Hepatocyte (in vitro differentiated cells): ENCODE measurements around the gene F2R. TPM values are rescaled to one million over a fixed set of nuclear protein-coding genes. Genes with fewer than 3 reads are reported as not detected.

Experiments used
- DNase-seq: peaks from one replicate; pipeline ENCODE4 v3.0.0-alpha.2; 2016; ENCODE audit warnings: low spot score
- H2AFZ ChIP-seq: fragments of 200-600 bp; sonication (generic); 2 replicates; pipeline ENCODE4 v1.6.0; 2016; ENCODE audit warnings: antibody characterized with exemption, mild to moderate bottlenecking
- H3K27ac ChIP-seq: fragments of 200-600 bp; sonication (generic); 2 replicates; pipeline ENCODE4 v1.5.1; 2016; ENCODE audit warnings: mild to moderate bottlenecking
- H3K27me3 ChIP-seq: fragments of 200-600 bp; sonication (generic); 2 replicates; pipeline ENCODE4 v1.6.1; 2016
- H3K36me3 ChIP-seq: fragments of 200-600 bp; sonication (generic); replicated peaks from 2 replicates; pipeline ENCODE4 v1.5.1; 2016; ENCODE audit warnings: low read depth; ENCODE audit not compliant: insufficient read depth
- H3K4me1 ChIP-seq: fragments of 200-600 bp; sonication (generic); 2 replicates; pipeline ENCODE4 v1.5.1; 2016; ENCODE audit warnings: mild to moderate bottlenecking, moderate library complexity; ENCODE audit not compliant: insufficient read depth
- H3K4me2 ChIP-seq: fragments of 200-600 bp; sonication (generic); 2 replicates; pipeline ENCODE4 v1.6.0; 2016
- H3K4me3 ChIP-seq: fragments of 200-600 bp; sonication (generic); 2 replicates; pipeline ENCODE4 v1.5.1; 2016; ENCODE audit warnings: mild to moderate bottlenecking
- H3K79me2 ChIP-seq: fragments of 200-600 bp; sonication (generic); 2 replicates; pipeline ENCODE4 v1.6.0; 2017; ENCODE audit warnings: mild to moderate bottlenecking
- H3K9me2 ChIP-seq: fragments of 200-600 bp; sonication (generic); replicated peaks from 2 replicates; pipeline ENCODE4 v1.6.0; 2017; ENCODE audit warnings: mild to moderate bottlenecking; ENCODE audit not compliant: insufficient read depth
- H3K9me3 ChIP-seq: fragments of 200-600 bp; sonication (generic); 2 replicates; pipeline ENCODE4 v1.5.1; 2016; ENCODE audit warnings: low read depth, mild to moderate bottlenecking
- H4K20me1 ChIP-seq: fragments of 200-600 bp; sonication (generic); 2 replicates; pipeline ENCODE4 v1.6.0; 2016; ENCODE audit warnings: mild to moderate bottlenecking; ENCODE audit not compliant: insufficient read depth, poor library complexity, severe bottlenecking
- EZH2 ChIP-seq: fragments of 200-600 bp; sonication (generic); IDR thresholded peaks from 2 replicates; pipeline ENCODE4 v1.6.1; 2016; ENCODE audit warnings: antibody characterized with exemption, mild to moderate bottlenecking, borderline replicate concordance
- EZH2phosphoT487 ChIP-seq: fragments of 200-600 bp; sonication (generic); IDR thresholded peaks from one replicate; pipeline ENCODE4 v1.6.1; 2018; ENCODE audit warnings: antibody characterized with exemption, mild to moderate bottlenecking, low read depth, moderate library complexity; ENCODE audit not compliant: unreplicated experiment, severe bottlenecking
- WGBS: methylation state at CpG from one replicate; pipeline ENCODE4 v1.1.6; 2016; ENCODE audit warnings: low lambda C conversion rate; ENCODE audit errors: missing lambda C conversion rate; 5-methylcytosine and 5-hydroxymethylcytosine counted together
- polyA plus RNA-seq: library from polyadenylated mRNA; unstranded; fragments of >200 nt; fragmentation: Nextera tagmentation; extraction: Ambion mirVana; gene quantifications from 2 replicates; pipeline ENCODE4 v1.2.1, GENCODE V29; 2016
- small RNA-seq: library from RNA; depleted of rRNA; stranded (forward); fragments of <200 nt; gene quantifications from one replicate; pipeline ENCODE3, GENCODE V24; 2014
- total RNA-seq: library from RNA; depleted of rRNA; stranded (reverse); fragments of >200 nt; gene quantifications from 2 replicates; pipeline ENCODE4 v1.2.3, GENCODE V29; 2014
- TF ChIP-seq, protein P1 (sequence below): fragments of 200-600 bp; sonication (generic); IDR thresholded peaks from 2 replicates; pipeline ENCODE4 v1.5.1; 2016; ENCODE audit warnings: antibody characterized with exemption, mild to moderate bottlenecking; ENCODE audit not compliant: poor library complexity

The F2R gene
- total and polyA plus RNA-seq, 2 experiments from 2014 or later, result 27.1 to 48.1 TPM

GRCh38 chr5:76781775-76782174 lies 65.8 kb downstream of the F2R start:
- no peaks in the 10 kb centered on the region for H3K9me3 ChIP-seq
- 74% methylated on average over 10 of the region's 10 CpGs for WGBS
- H3K79me2 ChIP-seq, result no peaks in the 10 kb centered on the region
- H3K4me2 ChIP-seq, result no peak overlapping the region
- H4K20me1 ChIP-seq, result no peaks in the 10 kb centered on the region
- DNase-seq, result no peak
- H3K4me1 ChIP-seq, result peaks cover 13% of the 10 kb centered on the region
- no peak overlapping the region for H3K4me3 ChIP-seq
- H3K27ac ChIP-seq, result no peak overlapping the region
- H3K27me3 ChIP-seq, result no peaks in the 10 kb centered on the region
- no peaks in the 10 kb centered on the region for H3K36me3 ChIP-seq
- H2AFZ ChIP-seq, result no peak overlapping the region
- TF ChIP-seq EZH2phosphoT487 (no peak), EZH2 (no peak)
- TF ChIP-seq, protein P1, sequence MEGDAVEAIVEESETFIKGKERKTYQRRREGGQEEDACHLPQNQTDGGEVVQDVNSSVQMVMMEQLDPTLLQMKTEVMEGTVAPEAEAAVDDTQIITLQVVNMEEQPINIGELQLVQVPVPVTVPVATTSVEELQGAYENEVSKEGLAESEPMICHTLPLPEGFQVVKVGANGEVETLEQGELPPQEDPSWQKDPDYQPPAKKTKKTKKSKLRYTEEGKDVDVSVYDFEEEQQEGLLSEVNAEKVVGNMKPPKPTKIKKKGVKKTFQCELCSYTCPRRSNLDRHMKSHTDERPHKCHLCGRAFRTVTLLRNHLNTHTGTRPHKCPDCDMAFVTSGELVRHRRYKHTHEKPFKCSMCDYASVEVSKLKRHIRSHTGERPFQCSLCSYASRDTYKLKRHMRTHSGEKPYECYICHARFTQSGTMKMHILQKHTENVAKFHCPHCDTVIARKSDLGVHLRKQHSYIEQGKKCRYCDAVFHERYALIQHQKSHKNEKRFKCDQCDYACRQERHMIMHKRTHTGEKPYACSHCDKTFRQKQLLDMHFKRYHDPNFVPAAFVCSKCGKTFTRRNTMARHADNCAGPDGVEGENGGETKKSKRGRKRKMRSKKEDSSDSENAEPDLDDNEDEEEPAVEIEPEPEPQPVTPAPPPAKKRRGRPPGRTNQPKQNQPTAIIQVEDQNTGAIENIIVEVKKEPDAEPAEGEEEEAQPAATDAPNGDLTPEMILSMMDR, result no peak
- H3K9me2 ChIP-seq, result no peaks in the 10 kb centered on the region

- H3K9me3 ChIP-seq, result no peaks in the 10 kb centered on the region
- H3K79me2 ChIP-seq, result no peaks in the 10 kb centered on the region
- no peak for DNase-seq
- H3K4me2 ChIP-seq, result no peak overlapping the region
- no peak overlapping the region for H3K27ac ChIP-seq
- peaks cover 18% of the 10 kb centered on the region for H3K4me1 ChIP-seq
- H3K4me3 ChIP-seq, result no peak overlapping the region
- H3K9me2 ChIP-seq, result no peaks in the 10 kb centered on the region
- no peaks in the 10 kb centered on the region for H3K27me3 ChIP-seq
- TF ChIP-seq, protein P1, result no peak
- TF ChIP-seq EZH2phosphoT487, result no peak
- TF ChIP-seq EZH2, result no peak
- 94% methylated on average over 3 of the region's 3 CpGs for WGBS
- H2AFZ ChIP-seq, result no peak overlapping the region
- H3K36me3 ChIP-seq, result no peaks in the 10 kb centered on the region
- H4K20me1 ChIP-seq, result no peaks in the 10 kb centered on the region
Measured at GRCh38 chr5:76782444-76782843, 66.5 kb downstream of the F2R start.

Small RNA genes within 50 kb of the gene (small RNA-seq; reads per million reads assigned to genes)
- gene RF02154, result not detected
- not detected for gene RF02155

Other genes with a start within 250 kb of the F2R start
- gene F2RL2, start 92.7 kb upstream of the F2R start, total RNA-seq, result 2.3 and 2.6 TPM in 2 replicates
- gene F2RL2, start 92.7 kb upstream of the F2R start, polyA plus RNA-seq, result 1.5 and 1.9 TPM in 2 replicates
- gene F2RL1, start 102.9 kb downstream of the F2R start, total RNA-seq, result 210 and 235 TPM in 2 replicates
- gene F2RL1, start 102.9 kb downstream of the F2R start, polyA plus RNA-seq, result 88.0 and 130 TPM in 2 replicates
- 0.32 and 1.4 TPM in 2 replicates for gene S100Z, start 133.9 kb downstream of the F2R start, total RNA-seq
- 0.39 and 0.51 TPM in 2 replicates for gene S100Z, start 133.9 kb downstream of the F2R start, polyA plus RNA-seq
- gene CRHBP, start 236.9 kb downstream of the F2R start, total RNA-seq, result 0.80 and 5.0 TPM in 2 replicates
- gene CRHBP, start 236.9 kb downstream of the F2R start, polyA plus RNA-seq, result 0.37 and 0.77 TPM in 2 replicates